MM.1S (cell line): ENCODE data around the gene DDX10.

Experiments used
- DNase-seq: peaks from one replicate; pipeline ENCODE4 v3.0.0-alpha.2; 2015
- H2AFZ ChIP-seq: fragments of 300-600 bp; sonication (generic); 2 replicates; pipeline ENCODE4 v1.6.0; 2016; ENCODE audit warnings: antibody characterized with exemption, low read length
- H3F3A ChIP-seq: fragments of 300-600 bp; sonication (generic); 2 replicates; pipeline ENCODE4 v1.6.1; 2016; ENCODE audit warnings: mild to moderate bottlenecking, antibody characterized with exemption, low read length, moderate library complexity, mixed read lengths; ENCODE audit not compliant: insufficient read depth
- H3K27ac ChIP-seq: fragments of 300-600 bp; sonication (generic); 2 replicates; pipeline ENCODE4 v1.5.1; 2016; ENCODE audit warnings: mild to moderate bottlenecking, low read length
- H3K27me3 ChIP-seq: fragments of 300-600 bp; sonication (generic); replicated peaks from 2 replicates; pipeline ENCODE4 v1.6.0; 2016; ENCODE audit warnings: low read length; ENCODE audit not compliant: insufficient read depth
- H3K36me3 ChIP-seq: fragments of 300-600 bp; sonication (generic); replicated peaks from 2 replicates; pipeline ENCODE4 v1.6.1; 2016; ENCODE audit warnings: mild to moderate bottlenecking, low read length, mixed read lengths; ENCODE audit not compliant: insufficient read depth
- H3K4me1 ChIP-seq: fragments of 300-600 bp; sonication (generic); 2 replicates; pipeline ENCODE4 v1.6.1; 2016; ENCODE audit warnings: low read length, mixed read lengths
- H3K4me2 ChIP-seq: fragments of 300-600 bp; sonication (generic); 2 replicates; pipeline ENCODE4 v1.6.0; 2016; ENCODE audit warnings: low read depth, low read length
- H3K4me3 ChIP-seq: fragments of 300-600 bp; sonication (generic); 2 replicates; pipeline ENCODE4 v1.5.1; 2016; ENCODE audit warnings: low read length, mixed read lengths
- H3K79me2 ChIP-seq: fragments of 300-600 bp; sonication (generic); 2 replicates; pipeline ENCODE4 v1.6.1; 2016; ENCODE audit warnings: mixed run types, low read length, mixed read lengths
- H3K9ac ChIP-seq: fragments of 300-600 bp; sonication (generic); 2 replicates; pipeline ENCODE4 v1.6.1; 2016; ENCODE audit warnings: low read length, mixed read lengths
- H3K9me2 ChIP-seq: fragments of 300-600 bp; sonication (generic); replicated peaks from 2 replicates; pipeline ENCODE4 v1.6.1; 2016; ENCODE audit warnings: mild to moderate bottlenecking, low read length, mixed read lengths; ENCODE audit not compliant: insufficient read depth
- H3K9me3 ChIP-seq: fragments of 300-600 bp; sonication (generic); replicated peaks from 2 replicates; pipeline ENCODE4 v1.6.1; 2016; ENCODE audit warnings: mild to moderate bottlenecking, low read length, mixed read lengths; ENCODE audit not compliant: insufficient read depth
- H4K20me1 ChIP-seq: fragments of 300-600 bp; sonication (generic); 2 replicates; pipeline ENCODE4 v1.6.1; 2016; ENCODE audit warnings: mild to moderate bottlenecking, low read length, moderate library complexity, mixed read lengths; ENCODE audit not compliant: insufficient read depth
- EZH2 ChIP-seq: fragments of 300-600 bp; sonication (generic); optimal IDR thresholded peaks from 2 replicates; pipeline ENCODE3; 2017; ENCODE audit warnings: low read depth, mild to moderate bottlenecking, antibody characterized with exemption, low read length, mixed read lengths
- EZH2phosphoT487 ChIP-seq: fragments of 300-600 bp; sonication (generic); IDR thresholded peaks from 2 replicates; pipeline ENCODE4 v1.6.1; 2018; ENCODE audit warnings: antibody characterized with exemption, low read length
- TF ChIP-seq, protein P1 (sequence below): fragments of 300-600 bp; sonication (generic); IDR thresholded peaks from 2 replicates; pipeline ENCODE4 v1.5.1; 2016; ENCODE audit warnings: antibody characterized with exemption, low read length, mixed read lengths

Gene DDX10

DNA sequence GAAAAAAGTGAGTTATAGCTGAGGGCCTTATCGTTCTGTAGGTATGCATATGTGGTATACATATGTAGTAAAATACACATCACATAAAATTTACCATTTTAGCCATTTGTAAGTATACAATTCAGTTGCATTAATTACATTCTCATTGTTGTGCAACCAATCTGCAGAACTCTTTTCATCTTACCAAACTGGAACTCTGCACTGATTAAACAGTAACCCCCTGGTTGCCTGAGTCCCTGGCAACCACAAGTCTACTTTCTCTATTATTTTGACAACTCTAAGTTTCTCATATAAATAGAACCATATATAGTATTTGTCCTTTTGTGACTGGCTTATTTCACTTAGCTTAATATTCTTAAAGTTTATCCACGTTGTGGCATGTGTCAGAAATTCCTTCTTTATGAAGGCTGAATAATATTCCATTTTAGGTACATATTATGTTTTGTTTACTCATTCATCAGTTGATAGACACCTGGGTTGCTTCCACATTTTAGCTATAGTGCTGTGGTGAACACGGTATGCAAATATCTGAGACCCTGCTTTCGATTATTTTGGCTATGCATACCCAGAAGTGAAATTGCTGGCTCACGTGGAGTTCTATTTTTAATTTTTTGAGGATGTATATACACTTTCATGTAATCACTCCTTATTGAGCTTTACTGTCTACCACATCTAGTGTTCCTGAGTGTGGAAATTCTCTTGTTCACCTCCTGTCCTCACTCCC, 1.6 kb upstream of the DDX10 start:
- DNase-seq, result peak; percentile 39

DNA sequence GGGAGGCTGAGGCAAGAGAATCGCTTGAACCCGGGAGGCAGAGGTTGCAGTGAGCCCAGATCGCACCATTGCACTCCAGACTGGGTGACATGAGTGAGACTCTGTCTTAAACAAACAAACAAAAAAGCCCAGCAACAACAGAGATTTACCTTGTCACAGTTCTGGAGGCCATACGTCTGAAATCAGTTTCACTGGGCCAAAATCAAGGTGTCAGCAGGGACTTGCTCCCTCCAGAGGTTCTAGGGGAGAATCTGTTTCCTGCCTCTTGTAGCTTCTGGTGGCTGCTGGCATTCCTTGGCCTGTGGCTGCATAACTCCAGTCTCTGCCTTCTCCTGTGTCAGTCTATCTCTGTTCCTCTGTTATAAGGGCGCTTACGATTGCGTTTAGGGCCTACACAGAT, 1.5 kb downstream of the DDX10 start:
- H3K9ac ChIP-seq, result no peak overlapping the region
- H3K9me2 ChIP-seq, result no peaks in the 10 kb centered on the region
- TF ChIP-seq EZH2phosphoT487, result no peak
- TF ChIP-seq EZH2, result no peak
- TF ChIP-seq, protein P1, sequence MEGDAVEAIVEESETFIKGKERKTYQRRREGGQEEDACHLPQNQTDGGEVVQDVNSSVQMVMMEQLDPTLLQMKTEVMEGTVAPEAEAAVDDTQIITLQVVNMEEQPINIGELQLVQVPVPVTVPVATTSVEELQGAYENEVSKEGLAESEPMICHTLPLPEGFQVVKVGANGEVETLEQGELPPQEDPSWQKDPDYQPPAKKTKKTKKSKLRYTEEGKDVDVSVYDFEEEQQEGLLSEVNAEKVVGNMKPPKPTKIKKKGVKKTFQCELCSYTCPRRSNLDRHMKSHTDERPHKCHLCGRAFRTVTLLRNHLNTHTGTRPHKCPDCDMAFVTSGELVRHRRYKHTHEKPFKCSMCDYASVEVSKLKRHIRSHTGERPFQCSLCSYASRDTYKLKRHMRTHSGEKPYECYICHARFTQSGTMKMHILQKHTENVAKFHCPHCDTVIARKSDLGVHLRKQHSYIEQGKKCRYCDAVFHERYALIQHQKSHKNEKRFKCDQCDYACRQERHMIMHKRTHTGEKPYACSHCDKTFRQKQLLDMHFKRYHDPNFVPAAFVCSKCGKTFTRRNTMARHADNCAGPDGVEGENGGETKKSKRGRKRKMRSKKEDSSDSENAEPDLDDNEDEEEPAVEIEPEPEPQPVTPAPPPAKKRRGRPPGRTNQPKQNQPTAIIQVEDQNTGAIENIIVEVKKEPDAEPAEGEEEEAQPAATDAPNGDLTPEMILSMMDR, result no peak
- H3K36me3 ChIP-seq, result no peaks in the 10 kb centered on the region
- no peaks in the 10 kb centered on the region for H3K9me3 ChIP-seq
- H3K4me3 ChIP-seq, result no peak overlapping the region
- H3F3A ChIP-seq, result peaks cover 10% of the 10 kb centered on the region; the same call in 1 of the 2 replicates
- no peaks in the 10 kb centered on the region for H3K27me3 ChIP-seq
- H3K4me1 ChIP-seq, result peaks cover 36% of the 10 kb centered on the region
- no peaks in the 10 kb centered on the region for H4K20me1 ChIP-seq
- H3K79me2 ChIP-seq, result peaks cover 65% of the 10 kb centered on the region
- no peak for DNase-seq
- peak overlapping the region; percentile 72; the same call in 1 of the 2 replicates for H3K4me2 ChIP-seq
- H3K27ac ChIP-seq, result no peak overlapping the region
- H2AFZ ChIP-seq, result no peak overlapping the region

More for the DNA sequence above, 1.6 kb upstream of the DDX10 start:
- no peaks in the 10 kb centered on the region for H3K9me2 ChIP-seq
- H3K36me3 ChIP-seq, result no peaks in the 10 kb centered on the region
- TF ChIP-seq, protein P1, result no peak
- no peak for TF ChIP-seq EZH2phosphoT487
- no peak for TF ChIP-seq EZH2
- H2AFZ ChIP-seq, result no peak overlapping the region; the same call in 1 of the 2 replicates
- H4K20me1 ChIP-seq, result no peaks in the 10 kb centered on the region
- H3K79me2 ChIP-seq, result peaks cover 34% of the 10 kb centered on the region
- no peaks in the 10 kb centered on the region for H3K27me3 ChIP-seq
- H3K4me2 ChIP-seq, result peak overlapping the region; percentile 32; the same call in 1 of the 2 replicates
- H3F3A ChIP-seq, result peaks cover 12% of the 10 kb centered on the region; the same call in 1 of the 2 replicates
- no peak overlapping the region for H3K27ac ChIP-seq
- H3K9ac ChIP-seq, result no peak overlapping the region
- no peaks in the 10 kb centered on the region for H3K9me3 ChIP-seq
- H3K4me3 ChIP-seq, result no peak overlapping the region
- peaks cover 44% of the 10 kb centered on the region for H3K4me1 ChIP-seq

DNA sequence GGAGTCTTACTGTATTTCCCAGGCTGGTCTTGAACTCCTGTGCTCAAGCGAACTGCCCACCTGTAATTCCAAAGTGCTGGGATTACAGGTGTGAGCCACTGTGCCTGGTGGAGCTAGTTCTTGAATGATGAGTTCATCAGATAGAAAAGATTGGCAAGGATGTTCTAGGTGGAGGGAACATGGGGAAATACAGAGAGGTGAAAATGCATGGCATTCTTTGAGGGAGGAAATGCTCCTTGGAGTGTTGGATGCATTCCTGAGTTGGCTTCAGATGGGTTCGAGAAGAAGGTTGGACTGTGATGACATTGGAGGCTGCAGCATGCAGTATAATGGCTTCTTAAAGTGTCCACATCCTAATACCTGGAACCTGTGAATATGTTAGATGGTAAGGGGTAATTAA, 4.4 kb downstream of the DDX10 start:
- Histone ChIP-seq H3K4me2 (no peak overlapping the region), H3K27me3 (no peaks in the 10 kb centered on the region), H3K4me3 (no peak overlapping the region), H3F3A (no peaks in the 10 kb centered on the region), H3K36me3 (no peaks in the 10 kb centered on the region; the same call in 1 of the 2 replicates), H3K27ac (no peak overlapping the region), H3K4me1 (peaks cover 22% of the 10 kb centered on the region), H3K9me2 (no peaks in the 10 kb centered on the region), H2AFZ (no peak overlapping the region), H4K20me1 (no peaks in the 10 kb centered on the region), H3K9me3 (no peaks in the 10 kb centered on the region), H3K9ac (no peak overlapping the region), H3K79me2 (peaks cover 87% of the 10 kb centered on the region)
- no peak for TF ChIP-seq EZH2phosphoT487
- TF ChIP-seq, protein P1, result no peak
- no peak for TF ChIP-seq EZH2
- no peak for DNase-seq
